Measurements from ENCODE around the gene MISP. TPM values are rescaled to one million over a fixed set of nuclear protein-coding genes. Genes with fewer than 3 reads are reported as not detected.

MISP gene
- total RNA-seq, 2 donors from 2014 or later: 0.96 to 1.5 TPM

- H3K4me1 ChIP-seq: peaks cover 0 to 50% of the 10 kb centered on the region in 2 donors
These were observed 37.7 kb downstream of the MISP start for GRCh38 chr19:788686-788982.

DNA sequence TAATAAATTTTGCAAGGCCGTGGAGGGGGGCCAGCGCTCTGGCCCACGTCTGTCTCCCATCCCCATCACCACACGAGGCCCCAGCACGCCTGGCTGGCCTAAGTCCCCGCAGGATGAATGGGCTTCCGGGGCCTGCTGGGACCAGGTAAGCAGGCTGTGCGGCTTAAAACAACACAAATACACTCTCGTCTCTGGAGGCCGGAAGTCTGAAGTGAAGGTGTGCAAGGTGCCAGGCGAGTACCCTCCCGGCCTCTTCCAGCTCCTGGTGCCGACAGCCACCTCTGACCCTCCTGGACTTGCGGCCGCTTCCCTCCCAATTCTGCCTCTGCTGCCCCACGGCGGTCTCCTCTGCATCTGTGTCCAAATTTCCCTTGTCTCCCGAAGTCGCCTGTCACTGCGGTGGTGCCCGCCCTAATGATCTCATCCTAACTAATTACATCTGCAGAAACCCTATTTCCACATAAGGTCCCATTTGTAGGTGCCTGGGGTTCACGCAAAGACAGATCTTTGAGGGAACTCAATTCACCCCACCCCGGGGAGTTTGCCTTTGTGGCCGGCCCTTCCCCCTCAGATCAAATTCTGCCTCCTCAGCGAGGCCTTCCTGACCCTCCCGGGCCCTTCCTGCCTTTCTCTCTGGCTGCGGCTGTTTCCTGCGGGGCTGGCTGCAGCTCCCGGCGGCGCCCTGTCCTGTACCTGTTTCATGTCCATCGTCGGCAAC is 38.2 kb downstream of the MISP start:
- Histone ChIP-seq H3K4me1 (peaks cover 0 to 50% of the 10 kb centered on the region in 2 donors), H3K4me3 (peak overlapping the region in 1 of 2 donors; percentile 14), H3K36me3 (no peaks in the 10 kb centered on the region), H3K27me3 (no peaks in the 10 kb centered on the region), H3K27ac (peak overlapping the region; percentile 33 to 43), H3K9me3 (no peaks in the 10 kb centered on the region)
- no peak for TF ChIP-seq CTCF (IDR thresholded peaks at IDR 0.05)
- DNase-seq (ENCODE audit: low spot score): no peak

More at GRCh38 chr19:788686-788982, 37.7 kb downstream of the MISP start:
- DNase-seq (ENCODE audit: low spot score): no peak
- Histone ChIP-seq H3K36me3 (no peaks in the 10 kb centered on the region), H3K27ac (peak overlapping the region; percentile 33 to 43), H3K9me3 (no peaks in the 10 kb centered on the region), H3K27me3 (no peaks in the 10 kb centered on the region), H3K4me3 (no peak overlapping the region)
- no peak for TF ChIP-seq CTCF (IDR thresholded peaks at IDR 0.05)

GRCh38 chr19:789701-790060 is 38.8 kb downstream of the MISP start:
- H3K36me3 ChIP-seq: no peaks in the 10 kb centered on the region
- no peaks in the 10 kb centered on the region for H3K27me3 ChIP-seq
- no peak for DNase-seq (ENCODE audit: low spot score)
- H3K4me1 ChIP-seq: peaks cover 0 to 50% of the 10 kb centered on the region in 2 donors
- no peaks in the 10 kb centered on the region for H3K9me3 ChIP-seq
- H3K27ac ChIP-seq: peak overlapping the region; percentile 33 to 37
- TF ChIP-seq CTCF (IDR thresholded peaks at IDR 0.05): no peak
- peak overlapping the region in 1 of 2 donors; percentile 14 for H3K4me3 ChIP-seq

- H3K27ac ChIP-seq: peak overlapping the region in 1 of 2 donors; percentile 12
- no peak overlapping the region for H3K4me3 ChIP-seq
- DNase-seq (ENCODE audit: low spot score): no peak
- peaks cover 0 to 61% of the 10 kb centered on the region in 2 donors for H3K4me1 ChIP-seq
- no peak for TF ChIP-seq CTCF (IDR thresholded peaks at IDR 0.05)
- no peaks in the 10 kb centered on the region for H3K27me3 ChIP-seq
- no peaks in the 10 kb centered on the region for H3K36me3 ChIP-seq
- H3K9me3 ChIP-seq: no peaks in the 10 kb centered on the region
These were observed 40.2 kb downstream of the MISP start for GRCh38 chr19:791007-791566.

- TF ChIP-seq CTCF (IDR thresholded peaks at IDR 0.05): no peak
- peaks cover 0 to 66% of the 10 kb centered on the region in 2 donors for H3K4me1 ChIP-seq
- H3K27me3 ChIP-seq: no peaks in the 10 kb centered on the region
- peak overlapping the region; percentile 38 to 60 for H3K27ac ChIP-seq
- no peaks in the 10 kb centered on the region for H3K9me3 ChIP-seq
- DNase-seq (ENCODE audit: low spot score): no peak
- no peak overlapping the region for H3K4me3 ChIP-seq
- H3K36me3 ChIP-seq: no peaks in the 10 kb centered on the region
These were observed 40.8 kb downstream of the MISP start for GRCh38 chr19:791567-792305.

Data from right atrium auricular region (tissue), 2 donors.